Left ventricle myocardium inferior (tissue), 1 donor: ENCODE results near the gene C16orf96. TPM values are rescaled to one million over a fixed set of nuclear protein-coding genes. Genes with fewer than 3 reads are reported as not detected.
A peak's percentile ranks its signal among the peaks of the same experiment; 100 is the strongest.

Experiments used
- DNase-seq: peaks from one replicate; pipeline ENCODE4 v3.0.0-alpha.2; 2020
- H3K27ac ChIP-seq: fragments of 200-600 bp; replicated peaks from 2 replicates; pipeline ENCODE4 v1.8.0; 2021
- H3K27me3 ChIP-seq: fragments of 200-600 bp; 2 replicates; pipeline ENCODE4 v1.8.0; 2021; ENCODE audit warnings: low read depth
- H3K36me3 ChIP-seq: fragments of 200-600 bp; 2 replicates; pipeline ENCODE4 v1.8.0; 2021
- H3K4me1 ChIP-seq: fragments of 200-600 bp; 2 replicates; pipeline ENCODE4 v1.8.0; 2021
- H3K4me3 ChIP-seq: fragments of 200-600 bp; 2 replicates; pipeline ENCODE4 v1.8.0; 2021; ENCODE audit warnings: mild to moderate bottlenecking, moderate library complexity
- H3K9me3 ChIP-seq: fragments of 200-600 bp; replicated peaks from 2 replicates; pipeline ENCODE4 v1.8.0; 2021
- intact Hi-C: fragments of 100-400 bp; cut with micrococcal nuclease; formaldehyde crosslinking; loops from one replicate; pipeline ENCODE4 v1.11.0; 2022
- total RNA-seq: library from RNA; stranded (reverse); fragmentation: NEBNext Ultra II Directional; extraction: Animal tissue kit (Norgen Biotek cat#: 25700); gene quantifications from one replicate; pipeline ENCODE4 v1.2.1, GENCODE V29; 2021
- TF ChIP-seq, protein P1 (sequence below): fragments of 200-600 bp; IDR thresholded peaks from 2 replicates; pipeline ENCODE4 v1.8.0; 2021; ENCODE audit warnings: antibody characterized with exemption, mild to moderate bottlenecking, borderline replicate concordance
- donor health status: DM: no; HTN: yes; CAD: no; lungs with severe emphysema.

C16orf96 gene
- total RNA-seq, 1 donor from 2014 or later = 0.08 TPM

DNA sequence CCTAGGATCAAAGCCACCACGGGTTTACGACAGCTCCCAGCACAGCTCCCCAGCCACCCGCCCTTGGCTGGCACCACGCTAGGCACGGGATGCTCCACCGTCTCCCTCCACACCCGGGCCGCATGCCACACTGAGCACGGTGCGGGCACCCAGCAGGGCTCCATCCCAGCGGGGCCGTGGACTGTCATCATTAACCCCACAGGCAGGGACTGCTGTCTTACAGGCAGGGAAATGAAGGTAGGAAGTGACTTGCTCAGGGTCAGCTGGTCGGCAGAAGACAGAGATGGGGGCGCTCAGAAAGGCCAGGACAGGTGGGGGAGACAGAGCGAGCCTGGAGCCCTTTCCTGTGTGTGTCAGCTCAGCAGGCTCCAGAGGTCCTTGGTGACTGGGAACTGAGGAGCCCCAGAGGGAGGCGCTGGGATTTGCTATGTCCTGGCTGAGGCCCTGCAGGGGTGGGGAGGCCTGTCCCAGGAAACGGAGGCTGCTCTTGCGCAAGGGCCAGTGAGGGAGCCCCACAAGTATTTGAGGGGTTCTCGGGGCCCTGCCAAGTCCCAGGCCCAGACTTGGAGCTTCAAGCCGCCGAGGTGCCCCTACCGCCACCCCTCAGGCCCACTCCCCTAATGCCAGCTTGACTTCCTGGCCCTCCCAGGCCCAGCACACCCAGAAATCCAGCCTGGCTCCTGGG is 55.3 kb downstream of the C16orf96 start:
- no peak overlapping the region for H3K4me3 ChIP-seq
- peaks cover 60% of the 10 kb centered on the region for H3K4me1 ChIP-seq
- H3K36me3 ChIP-seq = peaks cover 16% of the 10 kb centered on the region
- H3K27me3 ChIP-seq = no peaks in the 10 kb centered on the region
- no peak for DNase-seq
- TF ChIP-seq, protein P1, sequence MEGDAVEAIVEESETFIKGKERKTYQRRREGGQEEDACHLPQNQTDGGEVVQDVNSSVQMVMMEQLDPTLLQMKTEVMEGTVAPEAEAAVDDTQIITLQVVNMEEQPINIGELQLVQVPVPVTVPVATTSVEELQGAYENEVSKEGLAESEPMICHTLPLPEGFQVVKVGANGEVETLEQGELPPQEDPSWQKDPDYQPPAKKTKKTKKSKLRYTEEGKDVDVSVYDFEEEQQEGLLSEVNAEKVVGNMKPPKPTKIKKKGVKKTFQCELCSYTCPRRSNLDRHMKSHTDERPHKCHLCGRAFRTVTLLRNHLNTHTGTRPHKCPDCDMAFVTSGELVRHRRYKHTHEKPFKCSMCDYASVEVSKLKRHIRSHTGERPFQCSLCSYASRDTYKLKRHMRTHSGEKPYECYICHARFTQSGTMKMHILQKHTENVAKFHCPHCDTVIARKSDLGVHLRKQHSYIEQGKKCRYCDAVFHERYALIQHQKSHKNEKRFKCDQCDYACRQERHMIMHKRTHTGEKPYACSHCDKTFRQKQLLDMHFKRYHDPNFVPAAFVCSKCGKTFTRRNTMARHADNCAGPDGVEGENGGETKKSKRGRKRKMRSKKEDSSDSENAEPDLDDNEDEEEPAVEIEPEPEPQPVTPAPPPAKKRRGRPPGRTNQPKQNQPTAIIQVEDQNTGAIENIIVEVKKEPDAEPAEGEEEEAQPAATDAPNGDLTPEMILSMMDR = no peak
- no peaks in the 10 kb centered on the region for H3K9me3 ChIP-seq
- intact Hi-C loops = loop anchor here (10.0 kb wide), 1 partner anchor 87 kb away; no protein-coding TSS in a partner anchor
- no peak overlapping the region for H3K27ac ChIP-seq

DNA sequence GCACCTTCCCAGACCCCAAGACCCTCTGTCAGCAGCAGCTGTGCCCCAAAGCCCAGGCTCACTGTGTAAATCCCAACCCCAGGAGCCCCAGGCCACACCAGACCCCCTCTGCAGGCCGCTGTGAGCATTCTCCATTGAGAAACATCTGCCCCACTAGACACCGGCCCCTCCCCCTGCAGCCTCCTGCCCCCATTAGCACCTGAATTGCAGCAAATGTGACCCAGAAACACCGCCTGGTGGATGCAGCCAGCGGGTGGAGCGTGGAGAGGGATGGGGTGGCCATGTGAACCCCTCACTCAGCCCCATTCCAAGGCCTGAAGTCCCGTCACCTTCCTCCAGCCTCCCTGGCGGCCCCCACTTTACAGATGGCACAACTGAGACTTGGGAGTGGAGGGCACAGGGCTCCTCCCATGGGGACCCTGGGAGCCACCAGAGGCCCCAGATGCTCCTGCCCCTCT is 56.4 kb downstream of the C16orf96 start:
- Histone ChIP-seq H3K9me3 (no peaks in the 10 kb centered on the region), H3K27ac (no peak overlapping the region), H3K4me3 (peak overlapping the region; percentile 91), H3K36me3 (peaks cover 16% of the 10 kb centered on the region), H3K4me1 (peaks cover 70% of the 10 kb centered on the region), H3K27me3 (no peaks in the 10 kb centered on the region)
- DNase-seq = no peak
- intact Hi-C loops = loop anchor here (10.0 kb wide), 1 partner anchor 88 kb away; no protein-coding TSS in a partner anchor
- TF ChIP-seq, protein P1 = no peak

DNA sequence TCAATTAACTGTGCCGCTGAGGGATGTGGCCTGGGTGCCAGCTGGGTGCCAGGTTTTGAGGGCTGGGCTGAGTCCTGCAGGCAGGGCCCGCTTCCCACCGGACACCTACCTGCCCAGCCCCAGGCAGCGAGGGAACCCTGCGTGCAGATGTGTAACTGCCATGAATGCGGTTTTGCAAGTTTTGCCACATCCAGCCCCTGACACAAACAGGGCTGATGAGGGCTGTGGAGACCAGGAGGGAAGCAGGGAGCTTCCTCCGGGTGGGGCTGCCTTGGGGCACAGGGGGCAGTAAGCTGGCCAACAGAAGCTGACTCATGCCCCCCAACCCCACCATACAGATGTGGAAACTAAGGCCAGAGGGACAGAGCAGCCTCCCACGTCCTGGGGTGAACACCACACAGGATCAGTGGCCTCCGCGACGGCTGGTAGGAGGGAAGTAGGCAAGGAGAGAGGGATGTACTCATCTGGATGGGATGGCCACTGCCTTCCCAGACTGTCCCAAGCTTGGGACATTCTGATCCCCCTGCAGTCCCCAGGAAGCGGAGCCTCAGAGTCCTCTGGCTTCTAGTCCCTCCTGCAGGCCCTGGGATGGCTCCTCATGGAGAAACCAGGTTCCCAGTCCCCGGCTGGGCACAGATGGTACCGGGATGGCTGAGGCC is 57.0 kb downstream of the C16orf96 start:
- intact Hi-C loops = loop anchor here (10.0 kb wide), 1 partner anchor 88 kb away; no protein-coding TSS in a partner anchor
- peak overlapping the region; percentile 96 for H3K27ac ChIP-seq

DNA sequence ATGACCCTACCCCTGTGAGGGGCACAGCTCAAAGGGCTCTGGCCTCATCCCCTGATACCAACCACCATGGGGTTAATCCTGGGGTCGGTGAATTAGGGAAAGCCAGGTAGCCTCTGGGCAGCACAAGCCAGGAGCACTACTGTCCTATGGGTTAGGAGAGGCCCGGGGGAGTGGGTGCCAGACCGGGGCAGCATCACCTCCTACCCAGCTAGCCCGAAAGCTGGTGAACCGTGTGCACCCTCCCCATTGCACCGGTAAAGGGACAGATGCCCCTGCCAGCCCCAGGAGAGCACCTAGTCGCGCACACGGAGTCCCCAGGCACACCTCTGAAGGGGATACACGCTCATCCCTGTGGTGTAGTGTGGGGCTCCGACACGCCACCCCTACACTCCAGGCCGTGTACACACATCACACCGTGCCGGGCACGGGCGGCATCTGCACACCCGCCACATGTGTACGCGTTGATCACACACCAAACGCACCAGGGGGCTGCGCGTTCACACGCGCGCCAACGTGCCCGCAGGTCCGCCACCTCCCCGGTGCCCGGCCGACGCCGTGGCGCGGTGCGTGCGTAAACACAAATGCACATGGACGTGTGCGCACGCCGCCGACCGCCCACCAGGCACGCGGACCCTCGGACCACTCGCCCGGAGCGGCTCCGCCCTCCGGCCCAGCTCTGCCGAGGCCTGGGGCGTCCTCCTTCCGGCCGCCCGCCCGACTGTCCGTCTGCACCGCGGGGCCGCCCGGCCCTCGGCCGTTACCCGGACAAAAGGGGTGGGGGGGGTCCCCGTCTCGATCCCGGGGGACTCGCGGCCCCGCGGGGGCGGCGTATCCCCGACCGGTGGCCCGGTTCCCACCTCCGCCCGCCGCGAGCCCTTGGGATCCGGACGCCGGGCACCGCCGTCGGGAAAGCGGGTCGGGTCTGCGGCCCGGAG is 57.8 kb downstream of the C16orf96 start:
- H3K9me3 ChIP-seq = no peaks in the 10 kb centered on the region
- peak overlapping the region; percentile 91 for H3K4me3 ChIP-seq
- H3K27ac ChIP-seq = peak overlapping the region; percentile 96
- H3K36me3 ChIP-seq = peaks cover 10% of the 10 kb centered on the region
- DNase-seq = peak; percentile 35
- H3K27me3 ChIP-seq = no peaks in the 10 kb centered on the region
- intact Hi-C loops = loop anchor here (10.0 kb wide), 1 partner anchor 89 kb away; no protein-coding TSS in a partner anchor
- TF ChIP-seq, protein P1 = no peak
- peaks cover 83% of the 10 kb centered on the region for H3K4me1 ChIP-seq

More for the DNA sequence above, 57.0 kb downstream of the C16orf96 start:
- DNase-seq = no peak
- no peaks in the 10 kb centered on the region for H3K9me3 ChIP-seq
- TF ChIP-seq, protein P1 = no peak
- H3K27me3 ChIP-seq = no peaks in the 10 kb centered on the region
- peaks cover 16% of the 10 kb centered on the region for H3K36me3 ChIP-seq
- H3K4me3 ChIP-seq = peak overlapping the region; percentile 91
- H3K4me1 ChIP-seq = peaks cover 76% of the 10 kb centered on the region
